ENCODE measurements around the gene RCN2. TPM values are rescaled to one million over a fixed set of nuclear protein-coding genes. Genes with fewer than 3 reads are reported as not detected.

RCN2 gene
- total RNA-seq, 1 donor, result 59.9 TPM

- TF ChIP-seq CTCF (IDR thresholded peaks at IDR 0.05; ENCODE audit: insufficient read depth, low read length), result no peak
- DNase-seq (ENCODE audit: low read depth), result no peak
- no peak overlapping the region for H3K4me3 ChIP-seq (ENCODE audit: low read depth, low read length)
Observed at GRCh38 chr15:76999996-77000395, 68.4 kb downstream of the RCN2 start.

- H3K4me3 ChIP-seq (ENCODE audit: low read depth, low read length), result no peak overlapping the region
- DNase-seq (ENCODE audit: low read depth), result no peak
- no peak for TF ChIP-seq CTCF (IDR thresholded peaks at IDR 0.05; ENCODE audit: insufficient read depth, low read length)
Observed at GRCh38 chr15:77001351-77001750, 69.8 kb downstream of the RCN2 start.

GRCh38 chr15:77001966-77002365 lies 70.4 kb downstream of the RCN2 start:
- no peak overlapping the region for H3K4me3 ChIP-seq (ENCODE audit: low read depth, low read length)
- no peak for DNase-seq (ENCODE audit: low read depth)
- TF ChIP-seq CTCF (IDR thresholded peaks at IDR 0.05; ENCODE audit: insufficient read depth, low read length), result no peak

GRCh38 chr15:77002436-77002835 lies 70.9 kb downstream of the RCN2 start:
- TF ChIP-seq CTCF (IDR thresholded peaks at IDR 0.05; ENCODE audit: insufficient read depth, low read length), result no peak
- H3K4me3 ChIP-seq (ENCODE audit: low read depth, low read length), result no peak overlapping the region
- DNase-seq (ENCODE audit: low read depth), result no peak

GRCh38 chr15:77002954-77003912 lies 71.7 kb downstream of the RCN2 start:
- no peak overlapping the region for H3K4me3 ChIP-seq (ENCODE audit: low read depth, low read length)
- no peak for DNase-seq (ENCODE audit: low read depth)
- TF ChIP-seq CTCF (IDR thresholded peaks at IDR 0.05; ENCODE audit: insufficient read depth, low read length), result no peak

Small RNA genes within 50 kb of the gene (small RNA-seq; reads per million reads assigned to genes)
- not detected for gene RN7SL278P

Other genes starting within 250 kb of the RCN2 start
- 7.0 and 16.3 TPM in 2 replicates for gene SCAPER, start 26.4 kb upstream of the RCN2 start, total RNA-seq (ENCODE audit: low replicate concordance)
- gene PSTPIP1, start 63.4 kb downstream of the RCN2 start, total RNA-seq (ENCODE audit: low replicate concordance), result 0.18 TPM in 1 of 2 replicates, not detected in the other
- gene TSPAN3, start 139.4 kb downstream of the RCN2 start, total RNA-seq (ENCODE audit: low replicate concordance), result 194 and 288 TPM in 2 replicates

Measured in fibroblast of the aortic adventitia (primary cell).